ENCODE measurements around the gene CDH23.

The CDH23 gene

GRCh38 chr10:71575451-71575850 lies 178.7 kb downstream of the CDH23 start:
- ATAC-seq = no peak
- Mint-ChIP-seq H3K27me3 (no peaks in the 10 kb centered on the region), H3K27ac (no peak overlapping the region), H3K4me1 (no peaks in the 10 kb centered on the region), H3K4me3 (no peak overlapping the region), H3K9me3 (no peaks in the 10 kb centered on the region)
- no peak for DNase-seq

GRCh38 chr10:71575934-71576801 lies 179.4 kb downstream of the CDH23 start:
- Mint-ChIP-seq H3K4me1 (no peaks in the 10 kb centered on the region), H3K27ac (no peak overlapping the region), H3K9me3 (no peaks in the 10 kb centered on the region), H3K27me3 (no peaks in the 10 kb centered on the region), H3K4me3 (no peak overlapping the region)
- no peak for DNase-seq
- no peak for ATAC-seq

GRCh38 chr10:71576842-71577241 lies 180.1 kb downstream of the CDH23 start:
- DNase-seq (no peak), ATAC-seq (no peak)
- Mint-ChIP-seq H3K4me1 (no peaks in the 10 kb centered on the region), H3K27me3 (no peaks in the 10 kb centered on the region), H3K9me3 (no peaks in the 10 kb centered on the region), H3K27ac (peak overlapping the region in 1 of 2 donors; percentile 54), H3K4me3 (no peak overlapping the region)

- H3K4me1 Mint-ChIP-seq = no peaks in the 10 kb centered on the region
- H3K4me3 Mint-ChIP-seq = no peak overlapping the region
- ATAC-seq = no peak
- H3K9me3 Mint-ChIP-seq = no peaks in the 10 kb centered on the region
- DNase-seq = no peak
- peak overlapping the region in 1 of 2 donors; percentile 54 for H3K27ac Mint-ChIP-seq
- no peaks in the 10 kb centered on the region for H3K27me3 Mint-ChIP-seq
Measured at GRCh38 chr10:71577345-71577744, 180.6 kb downstream of the CDH23 start.

GRCh38 chr10:71578069-71578468 lies 181.3 kb downstream of the CDH23 start:
- Mint-ChIP-seq H3K27ac (no peak overlapping the region), H3K4me1 (no peaks in the 10 kb centered on the region), H3K27me3 (peaks cover 6% of the 10 kb centered on the region), H3K9me3 (no peaks in the 10 kb centered on the region), H3K4me3 (no peak overlapping the region)
- ATAC-seq = no peak
- DNase-seq = no peak

GRCh38 chr10:71579668-71580067 lies 182.9 kb downstream of the CDH23 start:
- no peaks in the 10 kb centered on the region for H3K9me3 Mint-ChIP-seq
- H3K27me3 Mint-ChIP-seq = peaks cover 6% of the 10 kb centered on the region
- H3K27ac Mint-ChIP-seq = no peak overlapping the region
- no peaks in the 10 kb centered on the region for H3K4me1 Mint-ChIP-seq
- DNase-seq (no peak), ATAC-seq (no peak)
- no peak overlapping the region for H3K4me3 Mint-ChIP-seq

GRCh38 chr10:71580415-71580814 lies 183.7 kb downstream of the CDH23 start:
- H3K4me3 Mint-ChIP-seq = no peak overlapping the region

GRCh38 chr10:71580926-71581325 lies 184.2 kb downstream of the CDH23 start:
- ATAC-seq (no peak), DNase-seq (no peak)
- no peaks in the 10 kb centered on the region for H3K4me1 Mint-ChIP-seq
- H3K27ac Mint-ChIP-seq = no peak overlapping the region
- peaks cover 6% of the 10 kb centered on the region for H3K27me3 Mint-ChIP-seq
- H3K9me3 Mint-ChIP-seq = no peaks in the 10 kb centered on the region
- no peak overlapping the region for H3K4me3 Mint-ChIP-seq

More at GRCh38 chr10:71580415-71580814, 183.7 kb downstream of the CDH23 start:
- Mint-ChIP-seq H3K4me1 (no peaks in the 10 kb centered on the region), H3K9me3 (no peaks in the 10 kb centered on the region), H3K27ac (no peak overlapping the region), H3K27me3 (peaks cover 6% of the 10 kb centered on the region)
- ATAC-seq = no peak
- no peak for DNase-seq

- no peak for ATAC-seq
- no peak overlapping the region for H3K4me3 Mint-ChIP-seq
- no peak overlapping the region for H3K27ac Mint-ChIP-seq
- H3K27me3 Mint-ChIP-seq = peaks cover 6% of the 10 kb centered on the region
- no peaks in the 10 kb centered on the region for H3K9me3 Mint-ChIP-seq
- DNase-seq = no peak
- no peaks in the 10 kb centered on the region for H3K4me1 Mint-ChIP-seq
Measured at GRCh38 chr10:71581376-71581775, 184.7 kb downstream of the CDH23 start.

- DNase-seq (no peak), ATAC-seq (no peak)
- Mint-ChIP-seq H3K27ac (no peak overlapping the region), H3K27me3 (peaks cover 6% of the 10 kb centered on the region), H3K4me3 (no peak overlapping the region), H3K4me1 (no peaks in the 10 kb centered on the region), H3K9me3 (no peaks in the 10 kb centered on the region)
Measured at GRCh38 chr10:71582019-71582418, 185.3 kb downstream of the CDH23 start.

GRCh38 chr10:71582506-71583475 lies 186.1 kb downstream of the CDH23 start:
- H3K4me3 Mint-ChIP-seq = no peak overlapping the region
- H3K27ac Mint-ChIP-seq = no peak overlapping the region
- H3K27me3 Mint-ChIP-seq = peaks cover 6% of the 10 kb centered on the region
- no peak for DNase-seq
- H3K9me3 Mint-ChIP-seq = no peaks in the 10 kb centered on the region
- no peak for ATAC-seq
- H3K4me1 Mint-ChIP-seq = no peaks in the 10 kb centered on the region

GRCh38 chr10:71584461-71584860 lies 187.7 kb downstream of the CDH23 start:
- DNase-seq (no peak), ATAC-seq (no peak)
- Mint-ChIP-seq H3K27ac (no peak overlapping the region), H3K27me3 (peaks cover 6% of the 10 kb centered on the region), H3K9me3 (no peaks in the 10 kb centered on the region), H3K4me3 (no peak overlapping the region), H3K4me1 (no peaks in the 10 kb centered on the region)

GRCh38 chr10:71584902-71585563 lies 188.3 kb downstream of the CDH23 start:
- H3K27ac Mint-ChIP-seq = no peak overlapping the region
- peaks cover 6% of the 10 kb centered on the region for H3K27me3 Mint-ChIP-seq
- no peak for ATAC-seq
- H3K4me3 Mint-ChIP-seq = no peak overlapping the region
- H3K4me1 Mint-ChIP-seq = no peaks in the 10 kb centered on the region
- DNase-seq = no peak
- H3K9me3 Mint-ChIP-seq = no peaks in the 10 kb centered on the region

- H3K4me3 Mint-ChIP-seq = no peak overlapping the region
- no peaks in the 10 kb centered on the region for H3K4me1 Mint-ChIP-seq
- H3K9me3 Mint-ChIP-seq = no peaks in the 10 kb centered on the region
- DNase-seq (no peak), ATAC-seq (no peak)
- H3K27ac Mint-ChIP-seq = no peak overlapping the region
- peaks cover 6% of the 10 kb centered on the region for H3K27me3 Mint-ChIP-seq
Measured at GRCh38 chr10:71585564-71586290, 189.0 kb downstream of the CDH23 start.

Measured in stimulated activated naive CD8-positive, alpha-beta T cell treated with anti-CD3 and anti-CD28 coated beads, Interleukin-15, amount 100 ng/mL, for 72 hours (primary cell).